WI38 (cell line): ENCODE results near the gene UNKL.

Source experiments
- H3K4me3 ChIP-seq: 2 replicates; pipeline ENCODE4 v1.5.1; 2011; ENCODE audit warnings: low read depth, mild to moderate bottlenecking, control low read depth, low read length
- TF ChIP-seq, protein P1 (sequence below): IDR thresholded peaks from 2 replicates; pipeline ENCODE4 v1.5.1; 2012; ENCODE audit warnings: low read depth, mild to moderate bottlenecking, control low read depth, low read length

The UNKL gene

DNA sequence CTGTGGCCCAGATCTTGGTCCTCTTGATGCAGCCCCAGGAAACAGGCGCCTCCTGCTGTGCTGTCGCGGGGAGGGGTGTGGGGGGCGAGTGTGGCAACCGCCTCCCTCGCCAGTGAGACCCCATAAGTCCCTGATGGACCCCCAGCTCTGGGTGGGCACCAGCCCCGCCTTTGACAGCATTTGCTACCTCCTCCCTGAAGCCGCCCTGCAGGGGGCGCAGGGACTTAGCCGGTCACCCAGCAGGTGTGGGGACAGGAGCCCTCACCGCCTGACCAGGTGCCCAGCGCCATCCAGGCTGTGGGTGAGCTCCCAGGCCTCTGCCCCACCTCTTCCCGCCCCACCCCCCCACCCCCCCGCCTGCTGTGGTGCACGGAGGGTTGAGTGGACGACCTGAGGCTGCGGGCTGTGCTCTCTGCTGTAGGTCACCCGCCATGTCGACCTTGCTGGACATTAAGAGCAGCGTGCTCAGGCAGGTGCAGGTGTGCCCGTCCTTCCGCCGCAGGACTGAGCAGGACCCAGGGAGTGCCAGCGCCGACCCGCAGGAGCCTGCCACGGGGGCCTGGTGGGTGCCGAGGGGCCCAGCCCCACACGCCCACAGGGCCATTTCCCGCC lies 76.3 kb downstream of the UNKL start:
- TF ChIP-seq, protein P1, sequence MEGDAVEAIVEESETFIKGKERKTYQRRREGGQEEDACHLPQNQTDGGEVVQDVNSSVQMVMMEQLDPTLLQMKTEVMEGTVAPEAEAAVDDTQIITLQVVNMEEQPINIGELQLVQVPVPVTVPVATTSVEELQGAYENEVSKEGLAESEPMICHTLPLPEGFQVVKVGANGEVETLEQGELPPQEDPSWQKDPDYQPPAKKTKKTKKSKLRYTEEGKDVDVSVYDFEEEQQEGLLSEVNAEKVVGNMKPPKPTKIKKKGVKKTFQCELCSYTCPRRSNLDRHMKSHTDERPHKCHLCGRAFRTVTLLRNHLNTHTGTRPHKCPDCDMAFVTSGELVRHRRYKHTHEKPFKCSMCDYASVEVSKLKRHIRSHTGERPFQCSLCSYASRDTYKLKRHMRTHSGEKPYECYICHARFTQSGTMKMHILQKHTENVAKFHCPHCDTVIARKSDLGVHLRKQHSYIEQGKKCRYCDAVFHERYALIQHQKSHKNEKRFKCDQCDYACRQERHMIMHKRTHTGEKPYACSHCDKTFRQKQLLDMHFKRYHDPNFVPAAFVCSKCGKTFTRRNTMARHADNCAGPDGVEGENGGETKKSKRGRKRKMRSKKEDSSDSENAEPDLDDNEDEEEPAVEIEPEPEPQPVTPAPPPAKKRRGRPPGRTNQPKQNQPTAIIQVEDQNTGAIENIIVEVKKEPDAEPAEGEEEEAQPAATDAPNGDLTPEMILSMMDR = peak; percentile 27; the same call in 1 of the 2 replicates
- no peak overlapping the region for H3K4me3 ChIP-seq

DNA sequence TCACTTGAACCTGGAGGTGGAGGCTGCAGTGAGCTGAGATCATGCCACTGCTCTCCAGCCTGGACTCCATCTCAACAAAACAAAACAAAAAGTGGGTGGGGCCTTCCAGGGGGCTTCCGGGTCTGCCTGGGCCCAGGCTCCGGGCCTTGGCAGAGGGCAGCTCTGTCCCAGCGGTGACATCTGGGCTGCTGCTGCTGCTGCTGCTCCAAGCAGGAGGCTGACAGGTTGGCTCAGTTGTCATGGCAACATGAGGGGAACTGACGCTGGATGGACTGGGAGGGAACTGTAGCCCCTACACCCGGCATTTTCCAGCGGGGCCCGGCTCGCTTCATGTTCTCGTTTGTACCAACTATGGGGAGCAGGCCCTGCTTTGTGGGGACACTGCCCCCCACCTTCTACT lies 77.0 kb downstream of the UNKL start:
- TF ChIP-seq, protein P1 = no peak
- no peak overlapping the region for H3K4me3 ChIP-seq

DNA sequence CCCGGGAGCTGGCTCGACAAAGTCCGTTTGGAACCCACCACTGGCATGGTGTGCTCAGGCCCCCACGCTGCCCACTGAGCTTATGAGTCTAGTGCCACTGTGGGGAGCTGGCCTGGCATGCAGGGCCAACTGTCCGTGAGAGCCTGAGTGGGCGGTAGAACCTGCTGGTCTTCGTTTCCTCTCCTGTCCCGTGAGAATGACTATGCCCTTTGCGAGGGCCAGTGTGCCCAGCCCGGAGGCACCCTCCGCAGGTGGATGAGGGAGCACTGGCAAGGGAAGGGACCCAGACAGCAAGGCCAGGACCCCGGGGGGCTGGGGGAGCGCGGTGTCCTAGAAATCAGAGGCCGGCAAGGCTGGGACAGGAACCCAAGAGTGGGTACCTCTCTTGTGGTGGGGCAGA lies 77.9 kb downstream of the UNKL start:
- TF ChIP-seq, protein P1 = no peak
- H3K4me3 ChIP-seq = no peak overlapping the region

DNA sequence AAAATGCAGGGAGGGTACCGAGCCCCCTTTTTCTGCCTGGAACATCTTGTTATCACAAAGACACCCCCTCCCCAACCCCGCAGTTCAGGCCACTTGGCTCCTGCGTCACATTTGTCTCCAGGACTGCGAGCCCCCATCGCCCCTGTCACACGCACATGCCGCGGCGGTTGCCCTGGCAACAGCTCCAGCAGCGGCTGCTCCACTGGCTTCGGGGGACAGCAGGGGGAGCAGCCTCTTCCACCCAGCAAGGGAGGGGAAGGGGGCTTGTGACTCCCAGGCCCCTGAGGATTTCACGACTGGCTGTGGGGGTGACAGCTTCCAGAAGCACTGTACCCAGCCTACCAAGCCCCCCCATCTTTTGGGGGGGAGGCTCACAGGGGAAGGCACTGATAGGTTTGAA lies 78.5 kb downstream of the UNKL start:
- TF ChIP-seq, protein P1 = no peak
- no peak overlapping the region for H3K4me3 ChIP-seq

DNA sequence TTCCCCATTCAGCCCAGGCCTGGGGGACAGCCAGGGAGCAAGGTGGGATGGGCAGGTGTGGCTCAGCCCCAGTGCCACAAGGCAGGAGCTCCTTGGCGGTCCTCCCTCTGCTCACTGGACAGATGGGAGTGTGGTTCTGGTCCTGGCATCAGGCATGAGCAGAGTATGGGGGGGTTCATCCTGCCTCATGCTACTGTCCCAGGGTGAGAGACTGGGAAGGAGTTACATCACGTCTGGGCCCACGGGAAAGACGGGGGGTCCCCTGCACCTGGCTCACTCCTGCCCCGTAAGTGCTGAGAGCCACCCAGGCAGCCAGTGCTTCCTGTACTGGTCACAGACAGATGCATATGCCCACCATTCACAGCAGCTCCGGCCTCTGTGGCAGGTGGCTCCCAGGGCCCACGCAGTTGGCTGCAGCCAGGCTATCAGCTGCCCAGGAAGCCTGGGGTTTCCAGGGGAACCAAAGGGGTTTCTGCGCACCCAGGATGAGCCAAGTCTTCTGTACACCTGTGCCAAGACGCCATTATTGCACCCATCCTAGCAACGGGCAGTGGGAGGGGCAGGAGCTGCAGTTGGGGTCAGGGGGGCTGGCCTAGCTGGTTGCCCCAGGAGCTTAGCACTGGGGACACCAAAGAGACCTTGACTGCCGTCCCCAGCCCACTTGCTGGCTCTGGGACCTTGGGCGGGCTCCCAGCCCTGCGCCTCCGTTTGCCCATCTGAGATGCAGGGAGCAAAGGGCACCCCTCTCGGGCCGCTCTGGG lies 79.1 kb downstream of the UNKL start:
- TF ChIP-seq, protein P1 = no peak
- H3K4me3 ChIP-seq = no peak overlapping the region

DNA sequence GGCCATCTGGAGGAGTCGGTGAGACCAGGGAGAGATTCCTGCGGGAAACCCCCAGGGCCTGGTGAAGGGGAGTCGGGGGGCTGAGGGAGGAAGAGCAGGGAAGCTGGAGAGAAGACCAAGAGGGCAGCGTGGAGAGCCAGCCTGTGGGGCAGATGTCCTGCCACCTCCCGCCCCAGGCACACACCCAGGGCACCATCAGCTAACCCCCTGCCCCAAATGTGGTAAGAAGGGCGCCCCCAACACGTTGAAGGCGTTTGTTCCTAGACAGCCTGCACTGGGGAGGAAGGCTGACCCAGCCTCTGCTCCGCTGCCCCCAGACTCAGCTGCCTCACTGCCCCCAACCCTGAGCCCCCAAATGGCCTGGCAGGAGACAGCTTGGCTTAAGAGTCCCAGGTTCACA lies 79.8 kb downstream of the UNKL start:
- H3K4me3 ChIP-seq = no peak overlapping the region
- TF ChIP-seq, protein P1 = no peak

DNA sequence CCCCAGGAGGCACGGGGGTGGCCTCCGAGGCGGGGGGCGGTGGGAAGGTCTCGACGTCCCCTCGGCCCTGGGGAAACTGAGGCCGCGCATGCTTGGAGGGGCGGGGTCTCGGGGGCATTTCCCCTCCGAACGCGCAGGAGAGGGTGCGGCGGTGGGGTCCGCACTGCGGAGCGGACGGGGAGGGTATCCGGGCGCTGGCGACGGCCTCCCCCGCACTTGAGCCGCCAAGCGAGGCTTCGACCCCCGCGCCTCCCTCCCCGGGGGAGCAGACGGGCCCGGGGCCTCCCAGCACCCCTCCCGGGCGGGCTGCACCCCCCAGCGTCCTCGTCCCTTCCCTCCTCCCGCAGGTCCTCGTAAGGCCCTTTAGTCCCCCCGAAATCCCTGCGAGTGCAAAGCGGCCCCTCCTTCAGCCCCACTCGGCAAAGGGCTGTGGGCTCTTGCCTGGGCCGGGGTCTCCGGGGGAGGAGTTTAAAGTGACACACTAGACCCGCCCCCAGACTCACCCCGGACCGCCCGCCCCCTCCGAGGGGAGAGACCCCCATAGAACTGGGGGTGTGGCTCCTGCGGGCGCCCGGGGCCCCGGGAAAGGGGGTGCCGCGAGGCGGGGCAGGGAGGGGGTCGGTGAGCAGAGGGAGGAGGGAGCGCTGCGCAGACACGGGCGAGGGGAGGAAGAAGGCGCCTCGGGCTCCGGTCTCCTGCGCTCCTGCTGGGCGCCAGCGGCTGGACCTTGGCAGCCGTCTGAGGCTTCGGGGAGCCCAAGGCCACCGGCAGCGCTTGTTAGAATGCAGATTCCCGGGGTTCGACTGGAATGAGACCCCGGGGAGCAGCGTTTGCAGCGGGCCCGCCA lies 80.4 kb downstream of the UNKL start:
- TF ChIP-seq, protein P1 = no peak
- H3K4me3 ChIP-seq = peak overlapping the region; percentile 27; the same call in 1 of the 2 replicates
